Measurements from ENCODE around the gene CIAO2A.

The CIAO2A gene

GRCh38 chr15:64093627-64094417 lies at the start of gene CIAO2A:
Gene CIAO2A, minus strand, starts transcription at chr15:64093838. Its CDS starts 70 bp downstream, at chr15:64093768.
- TF ChIP-seq, protein P1, sequence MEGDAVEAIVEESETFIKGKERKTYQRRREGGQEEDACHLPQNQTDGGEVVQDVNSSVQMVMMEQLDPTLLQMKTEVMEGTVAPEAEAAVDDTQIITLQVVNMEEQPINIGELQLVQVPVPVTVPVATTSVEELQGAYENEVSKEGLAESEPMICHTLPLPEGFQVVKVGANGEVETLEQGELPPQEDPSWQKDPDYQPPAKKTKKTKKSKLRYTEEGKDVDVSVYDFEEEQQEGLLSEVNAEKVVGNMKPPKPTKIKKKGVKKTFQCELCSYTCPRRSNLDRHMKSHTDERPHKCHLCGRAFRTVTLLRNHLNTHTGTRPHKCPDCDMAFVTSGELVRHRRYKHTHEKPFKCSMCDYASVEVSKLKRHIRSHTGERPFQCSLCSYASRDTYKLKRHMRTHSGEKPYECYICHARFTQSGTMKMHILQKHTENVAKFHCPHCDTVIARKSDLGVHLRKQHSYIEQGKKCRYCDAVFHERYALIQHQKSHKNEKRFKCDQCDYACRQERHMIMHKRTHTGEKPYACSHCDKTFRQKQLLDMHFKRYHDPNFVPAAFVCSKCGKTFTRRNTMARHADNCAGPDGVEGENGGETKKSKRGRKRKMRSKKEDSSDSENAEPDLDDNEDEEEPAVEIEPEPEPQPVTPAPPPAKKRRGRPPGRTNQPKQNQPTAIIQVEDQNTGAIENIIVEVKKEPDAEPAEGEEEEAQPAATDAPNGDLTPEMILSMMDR (IDR thresholded peaks at IDR 0.05; ENCODE audit: extremely low read depth, insufficient read depth, missing control alignments): no peak
- in situ Hi-C loops (cut with MboI; ENCODE audit: low pct_unique_long_range_greater_than_20kb, low sequenced_read_pairs, unreplicated experiment): no loop called here
- DNase-seq (ENCODE audit: low spot score): peak; percentile 88

DNA sequence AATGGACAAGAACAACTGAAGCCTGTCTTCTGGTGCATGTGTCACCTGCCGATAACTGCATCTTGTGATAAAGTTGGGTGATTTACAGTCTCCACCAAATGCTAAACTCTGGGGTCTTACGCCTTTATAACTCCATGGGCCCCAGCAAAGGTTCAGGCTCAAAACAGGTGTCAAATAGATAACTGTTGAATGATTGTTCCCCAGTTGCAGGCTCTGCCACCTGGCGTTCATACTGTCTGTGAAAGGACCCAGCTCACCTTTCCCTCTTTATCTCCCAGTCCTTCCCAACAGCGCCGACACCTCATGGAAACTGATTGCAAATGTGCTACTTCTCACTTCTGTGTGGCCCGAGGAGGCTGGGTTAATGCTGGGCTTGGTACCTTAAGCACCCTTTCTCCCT lies 49.6 kb upstream of the CIAO2A start:
- TF ChIP-seq, protein P1 (IDR thresholded peaks at IDR 0.05; ENCODE audit: extremely low read depth, insufficient read depth, missing control alignments): no peak
- in situ Hi-C loops (cut with MboI; ENCODE audit: low pct_unique_long_range_greater_than_20kb, low sequenced_read_pairs, unreplicated experiment): no loop called here
- no peak for DNase-seq (ENCODE audit: low spot score)

GRCh38 chr15:64141798-64142512 lies 48.3 kb upstream of the CIAO2A start:
- TF ChIP-seq, protein P1 (IDR thresholded peaks at IDR 0.05; ENCODE audit: extremely low read depth, insufficient read depth, missing control alignments): no peak
- in situ Hi-C loops (cut with MboI; ENCODE audit: low pct_unique_long_range_greater_than_20kb, low sequenced_read_pairs, unreplicated experiment): no loop called here
- no peak for DNase-seq (ENCODE audit: low spot score)

GRCh38 chr15:64138331-64138941 lies 44.8 kb upstream of the CIAO2A start:
- DNase-seq (ENCODE audit: low spot score): no peak
- TF ChIP-seq, protein P1 (IDR thresholded peaks at IDR 0.05; ENCODE audit: extremely low read depth, insufficient read depth, missing control alignments): no peak
- in situ Hi-C loops (cut with MboI; ENCODE audit: low pct_unique_long_range_greater_than_20kb, low sequenced_read_pairs, unreplicated experiment): no loop called here

DNA sequence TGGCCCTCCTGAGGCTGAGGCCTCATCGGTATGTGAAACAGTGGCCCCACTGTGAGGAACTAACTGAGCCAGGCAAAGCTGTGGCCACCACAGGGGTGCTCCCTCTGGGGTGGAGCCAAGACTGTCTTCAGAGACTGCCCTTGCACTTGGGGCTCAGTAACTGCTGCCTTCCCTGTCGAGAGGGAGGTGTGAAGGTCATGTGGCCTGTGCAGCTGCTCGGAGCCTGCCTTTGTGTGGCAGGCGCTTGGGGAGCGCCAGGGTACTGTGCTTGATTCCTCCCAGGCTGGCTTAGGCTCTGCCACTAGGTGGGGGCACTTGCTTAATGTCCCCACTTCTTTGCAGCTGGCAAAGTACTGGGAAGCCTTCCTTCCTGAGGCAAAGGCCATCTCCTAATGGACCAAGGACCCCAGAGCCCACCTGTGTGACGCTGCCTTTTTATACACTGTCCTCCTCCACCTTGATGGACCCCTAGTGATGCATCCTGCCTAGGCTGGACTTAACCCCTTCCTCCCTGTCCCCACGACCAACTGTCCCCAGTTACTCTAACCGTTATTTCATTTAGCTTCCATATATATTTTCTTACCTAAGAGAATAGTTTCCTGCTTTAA lies 43.7 kb upstream of the CIAO2A start:
- in situ Hi-C loops (cut with MboI; ENCODE audit: low pct_unique_long_range_greater_than_20kb, low sequenced_read_pairs, unreplicated experiment): no loop called here
- no peak for DNase-seq (ENCODE audit: low spot score)
- TF ChIP-seq, protein P1 (IDR thresholded peaks at IDR 0.05; ENCODE audit: extremely low read depth, insufficient read depth, missing control alignments): no peak

DNA sequence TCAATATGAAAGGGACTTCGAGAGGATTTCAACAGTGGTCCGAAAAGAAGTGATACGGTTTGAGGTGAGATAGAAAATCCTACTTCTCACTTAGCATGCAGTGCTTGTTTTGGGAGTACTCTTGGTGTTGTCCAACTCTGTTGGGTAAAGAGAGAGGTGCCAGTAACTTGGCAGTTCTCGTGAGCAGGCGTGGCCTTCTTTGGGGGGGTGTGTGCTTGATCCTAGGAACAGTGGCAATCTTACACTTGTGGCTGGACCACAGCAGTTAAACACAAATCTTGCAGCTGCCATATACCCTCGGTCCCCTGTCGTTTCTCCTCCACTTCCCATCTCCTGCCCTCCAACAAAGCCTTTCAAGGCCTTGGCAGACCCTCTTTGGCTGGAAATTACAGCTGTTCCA lies 42.7 kb upstream of the CIAO2A start:
- no peak for DNase-seq (ENCODE audit: low spot score)
- in situ Hi-C loops (cut with MboI; ENCODE audit: low pct_unique_long_range_greater_than_20kb, low sequenced_read_pairs, unreplicated experiment): no loop called here
- TF ChIP-seq, protein P1 (IDR thresholded peaks at IDR 0.05; ENCODE audit: extremely low read depth, insufficient read depth, missing control alignments): no peak

Data from GM13977 (cell line).